Thyroid gland (tissue), 4 donors: ENCODE measurements around the gene EXPH5. TPM values are rescaled to one million over a fixed set of nuclear protein-coding genes. Genes with fewer than 3 reads are reported as not detected.

Source experiments
- DNase-seq, 2 donors: peaks; one replicate each; pipeline ENCODE4 v3.0.0-alpha.2; 2019
- H3K27ac ChIP-seq, 3 donors: fragments of 200-600 bp; sonication (generic); 1 replicate in 2 of 3; 2 replicates in 1 of 3; pipeline ENCODE4 v1.5.1; 2016 to 2019; ENCODE audit warnings: mild to moderate bottlenecking in 1 of 3, moderate library complexity in 1 of 3
- H3K27me3 ChIP-seq: fragments of 200-600 bp; sonication (generic); one replicate; pipeline ENCODE4 v1.5.1; 2019
- H3K36me3 ChIP-seq, 2 donors: fragments of 200-600 bp; sonication (generic); one replicate each; pipeline ENCODE4 v1.5.1; 2016 to 2019
- H3K4me1 ChIP-seq, 2 donors: fragments of 200-600 bp; sonication (generic); one replicate each; pipeline ENCODE4 v1.5.1; 2017 to 2019
- H3K4me3 ChIP-seq, 3 donors: fragments of 200-600 bp; sonication (generic); replicated peaks in 1 of 3; 1 replicate in 2 of 3; 2 replicates in 1 of 3; pipeline ENCODE4 v1.5.1; 2016; ENCODE audit warnings: mild to moderate bottlenecking in 1 of 3
- H3K9me3 ChIP-seq: fragments of 200-600 bp; sonication (generic); one replicate; pipeline ENCODE4 v1.5.1; 2017
- POLR2A ChIP-seq, 2 donors: fragments of 450-650 bp; IDR thresholded peaks; one replicate each; pipeline ENCODE4 v1.6.1; 2017; ENCODE audit warnings: antibody characterized with exemption in 2 of 2, mild to moderate bottlenecking in 2 of 2, moderate library complexity in 1 of 2
- WGBS, 2 donors: methylation state at CpG; one replicate each; pipeline ENCODE4 v1.1.5; 2017; 5-methylcytosine and 5-hydroxymethylcytosine counted together
- intact Hi-C: fragments of 100-400 bp; cut with DNase I; formaldehyde crosslinking; loops from one replicate; pipeline ENCODE4 v1.15.1; 2023
- total RNA-seq, 4 donors: library from RNA; depleted of rRNA; stranded (reverse); fragments of >200 nt; gene quantifications; one replicate each; pipeline ENCODE4 v1.2.3, GENCODE V29; 2016
- TF ChIP-seq, protein P1 (sequence below), 6 experiments: fragments of 200-600 bp in 3 of 6; fragments of 450-650 bp in 3 of 6; sonication (generic) in 3 of 6; IDR thresholded peaks; one replicate each; pipeline ENCODE4 v1.5.1; 2016 to 2019; ENCODE audit warnings: antibody characterized with exemption in 6 of 6, mild to moderate bottlenecking in 2 of 6, inconsistent platforms in 1 of 6, moderate library complexity in 1 of 6

The EXPH5 gene
- total RNA-seq, 4 donors from 2014 or later, result 4.5 to 12.2 (median 6.3) TPM

DNA sequence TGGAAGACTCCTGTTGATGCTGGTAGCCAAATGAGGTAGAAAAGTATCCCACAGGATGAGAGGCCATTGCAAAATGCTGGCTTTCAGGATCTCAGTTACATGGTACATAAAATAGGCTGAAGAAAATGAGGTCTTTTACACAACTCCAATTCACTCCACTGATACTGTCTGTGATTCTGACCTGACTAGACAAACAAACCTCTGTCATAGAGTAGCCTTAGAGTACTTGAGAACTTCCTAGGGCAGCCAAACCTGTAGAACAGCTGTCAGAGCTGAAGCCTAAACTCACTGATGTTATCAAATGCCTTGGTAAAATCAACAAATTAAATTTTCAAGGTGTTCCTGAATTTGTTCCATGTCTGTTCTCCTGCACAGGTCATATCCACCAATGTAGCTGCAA is 69.1 kb downstream of the EXPH5 start:
- Histone ChIP-seq H3K27ac (no peak overlapping the region), H3K9me3 (no peaks in the 10 kb centered on the region), H3K27me3 (no peaks in the 10 kb centered on the region), H3K36me3 (no peaks in the 10 kb centered on the region), H3K4me3 (no peak overlapping the region), H3K4me1 (no peaks in the 10 kb centered on the region)
- no peak for DNase-seq
- intact Hi-C loops, result no loop called here
- TF ChIP-seq, protein P1, sequence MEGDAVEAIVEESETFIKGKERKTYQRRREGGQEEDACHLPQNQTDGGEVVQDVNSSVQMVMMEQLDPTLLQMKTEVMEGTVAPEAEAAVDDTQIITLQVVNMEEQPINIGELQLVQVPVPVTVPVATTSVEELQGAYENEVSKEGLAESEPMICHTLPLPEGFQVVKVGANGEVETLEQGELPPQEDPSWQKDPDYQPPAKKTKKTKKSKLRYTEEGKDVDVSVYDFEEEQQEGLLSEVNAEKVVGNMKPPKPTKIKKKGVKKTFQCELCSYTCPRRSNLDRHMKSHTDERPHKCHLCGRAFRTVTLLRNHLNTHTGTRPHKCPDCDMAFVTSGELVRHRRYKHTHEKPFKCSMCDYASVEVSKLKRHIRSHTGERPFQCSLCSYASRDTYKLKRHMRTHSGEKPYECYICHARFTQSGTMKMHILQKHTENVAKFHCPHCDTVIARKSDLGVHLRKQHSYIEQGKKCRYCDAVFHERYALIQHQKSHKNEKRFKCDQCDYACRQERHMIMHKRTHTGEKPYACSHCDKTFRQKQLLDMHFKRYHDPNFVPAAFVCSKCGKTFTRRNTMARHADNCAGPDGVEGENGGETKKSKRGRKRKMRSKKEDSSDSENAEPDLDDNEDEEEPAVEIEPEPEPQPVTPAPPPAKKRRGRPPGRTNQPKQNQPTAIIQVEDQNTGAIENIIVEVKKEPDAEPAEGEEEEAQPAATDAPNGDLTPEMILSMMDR (IDR thresholded peaks at IDR 0.05), result no peak
- no peak for TF ChIP-seq POLR2A (IDR thresholded peaks at IDR 0.05)

DNA sequence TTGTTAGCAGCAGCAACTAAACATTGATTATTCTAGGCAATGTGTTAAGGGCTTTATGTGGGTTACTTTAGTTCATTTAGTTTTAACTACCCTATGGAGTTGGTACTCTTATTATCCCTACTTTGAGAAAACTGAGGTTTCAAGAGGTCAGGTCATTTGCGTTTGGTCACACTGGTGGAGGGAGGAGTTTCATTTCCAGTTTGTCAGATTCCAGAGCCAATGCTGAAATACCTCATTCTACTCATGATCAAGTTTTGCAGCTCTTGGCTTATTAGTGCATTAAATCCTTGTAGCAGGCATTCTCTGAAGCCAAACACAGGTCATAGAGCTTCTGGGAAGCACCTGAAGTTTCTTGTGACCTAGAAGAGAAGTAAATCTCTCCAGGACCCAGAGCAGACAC is 71.2 kb downstream of the EXPH5 start:
- intact Hi-C loops, result no loop called here
- H3K4me3 ChIP-seq, result no peak overlapping the region
- WGBS, 2 donors, result 76 to 90% methylated on average over 1 of the region's 1 CpG
- no peak overlapping the region for H3K27ac ChIP-seq
- no peaks in the 10 kb centered on the region for H3K27me3 ChIP-seq
- H3K36me3 ChIP-seq, result no peaks in the 10 kb centered on the region
- TF ChIP-seq POLR2A (IDR thresholded peaks at IDR 0.05), result no peak
- TF ChIP-seq, protein P1 (IDR thresholded peaks at IDR 0.05), result no peak
- no peak for DNase-seq
- no peaks in the 10 kb centered on the region for H3K9me3 ChIP-seq
- H3K4me1 ChIP-seq, result no peaks in the 10 kb centered on the region

DNA sequence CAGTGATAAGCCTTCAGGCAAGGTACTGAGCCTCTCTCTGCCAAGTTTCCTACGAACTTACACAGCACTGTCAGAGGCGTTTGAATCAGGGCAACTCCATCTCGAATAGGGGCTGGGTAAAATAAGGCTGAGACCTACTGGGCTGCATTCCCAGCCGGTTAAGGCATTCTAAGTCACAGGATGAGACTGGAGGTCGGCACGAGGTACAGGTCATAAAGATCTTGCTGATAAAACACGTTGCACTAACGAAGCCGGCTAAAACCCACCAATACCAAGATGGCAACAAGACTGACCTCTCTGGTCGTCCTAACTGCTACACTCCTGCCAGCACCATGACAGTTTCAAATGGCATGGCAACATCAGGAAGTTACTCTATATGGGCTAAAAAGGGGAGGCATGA is 75.0 kb downstream of the EXPH5 start:
- TF ChIP-seq POLR2A (IDR thresholded peaks at IDR 0.05), result no peak
- TF ChIP-seq, protein P1 (IDR thresholded peaks at IDR 0.05), result no peak
- DNase-seq, result no peak
- Histone ChIP-seq H3K27ac (no peak overlapping the region), H3K36me3 (no peaks in the 10 kb centered on the region), H3K9me3 (no peaks in the 10 kb centered on the region), H3K4me3 (no peak overlapping the region), H3K4me1 (no peaks in the 10 kb centered on the region), H3K27me3 (no peaks in the 10 kb centered on the region)
- WGBS, 2 donors, result 86 to 93% methylated on average over 10 of the region's 10 CpGs
- intact Hi-C loops, result no loop called here

DNA sequence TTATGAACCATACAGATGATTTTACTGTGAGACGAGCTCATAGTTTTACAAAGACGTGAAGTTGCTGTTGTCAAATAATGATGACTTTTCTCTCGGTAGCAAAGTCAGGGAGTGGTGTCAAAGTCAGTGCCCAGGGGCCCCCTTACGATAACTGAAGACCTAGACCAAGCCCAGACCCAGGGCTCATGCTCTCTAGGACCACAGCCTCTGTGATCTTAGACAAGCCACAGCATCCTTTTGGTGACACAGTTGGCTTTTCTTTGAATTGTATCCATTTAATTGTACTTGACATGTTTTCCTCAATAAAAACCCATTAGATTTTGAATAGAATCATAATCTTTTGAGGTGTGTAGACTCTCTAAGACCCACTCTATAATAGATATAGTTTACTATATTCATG is 77.4 kb downstream of the EXPH5 start:
- WGBS, 2 donors, result 94 to 96% methylated on average over 4 of the region's 4 CpGs
- TF ChIP-seq, protein P1 (IDR thresholded peaks at IDR 0.05), result no peak
- no peak for TF ChIP-seq POLR2A (IDR thresholded peaks at IDR 0.05)
- Histone ChIP-seq H3K9me3 (no peaks in the 10 kb centered on the region), H3K36me3 (no peaks in the 10 kb centered on the region), H3K4me1 (no peaks in the 10 kb centered on the region), H3K27me3 (no peaks in the 10 kb centered on the region), H3K27ac (no peak overlapping the region), H3K4me3 (no peak overlapping the region)
- no peak for DNase-seq
- intact Hi-C loops, result no loop called here

DNA sequence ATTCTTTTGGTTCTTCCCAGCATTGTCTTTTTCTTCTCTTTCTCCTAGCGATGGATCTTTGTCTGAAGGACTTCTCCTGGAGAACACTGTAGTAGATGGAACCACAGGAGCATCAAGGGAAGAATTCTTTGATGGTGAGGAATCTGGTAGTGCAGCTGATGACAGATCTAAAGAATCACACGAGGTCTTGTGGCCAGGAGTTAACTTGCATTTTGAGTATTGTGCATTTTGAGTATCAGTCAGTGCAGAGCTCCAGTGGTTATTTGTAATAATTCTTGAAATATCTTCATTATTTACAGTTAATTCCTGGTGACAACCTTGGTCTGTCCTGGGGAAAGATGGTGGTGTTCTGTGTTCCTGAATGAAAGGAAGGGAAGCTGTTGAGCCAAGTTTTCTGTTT is 80.9 kb downstream of the EXPH5 start:
- no peak overlapping the region for H3K4me3 ChIP-seq
- H3K9me3 ChIP-seq, result no peaks in the 10 kb centered on the region
- H3K27me3 ChIP-seq, result no peaks in the 10 kb centered on the region
- no peak for DNase-seq
- TF ChIP-seq, protein P1 (IDR thresholded peaks at IDR 0.05), result no peak
- no peak for TF ChIP-seq POLR2A (IDR thresholded peaks at IDR 0.05)
- no peaks in the 10 kb centered on the region for H3K36me3 ChIP-seq
- H3K27ac ChIP-seq, result no peak overlapping the region
- H3K4me1 ChIP-seq, result no peaks in the 10 kb centered on the region
- WGBS, 2 donors, result 93 to 97% methylated on average over 2 of the region's 2 CpGs
- intact Hi-C loops, result no loop called here
